IPS DF 6.9 (cell line): ENCODE results near the gene GRB7.
"Not testable (repeated sequence)": the region's sequence is repeated elsewhere in the genome, so short reads cannot be mapped to it uniquely, and the experiment has no call there.

ENCODE experiments used
- DNase-seq: peaks from one replicate; pipeline ENCODE4 v3.0.0-alpha.2; 2013; ENCODE audit warnings: low read depth, low spot score
- H3K27ac ChIP-seq: one replicate; pipeline ENCODE4 v1.5.1; 2013; ENCODE audit warnings: low read length, control low read depth
- H3K27me3 ChIP-seq: 2 replicates; pipeline ENCODE4 v1.6.1; 2013; ENCODE audit warnings: mild to moderate bottlenecking, low read length; ENCODE audit not compliant: control insufficient read depth, insufficient read depth
- H3K36me3 ChIP-seq: 2 replicates; pipeline ENCODE4 v1.6.1; 2013; ENCODE audit warnings: low read length; ENCODE audit not compliant: control insufficient read depth, insufficient read depth
- H3K4me1 ChIP-seq: 2 replicates; pipeline ENCODE4 v1.6.1; 2013; ENCODE audit warnings: low read length; ENCODE audit not compliant: control insufficient read depth, insufficient read depth
- H3K4me3 ChIP-seq: 2 replicates; pipeline ENCODE4 v1.5.1; 2013; ENCODE audit warnings: mild to moderate bottlenecking, low read length
- H3K9me3 ChIP-seq: 2 replicates; pipeline ENCODE4 v1.6.1; 2013; ENCODE audit warnings: low read length, inconsistent platforms; ENCODE audit not compliant: control insufficient read depth, insufficient read depth
- WGBS: extraction: QIAGEN DNeasy Blood & Tissue Kit; methylation state at CpG from one replicate; pipeline ENCODE4 v1.1.7; 2013; ENCODE audit warnings: mixed read lengths, missing lambda C conversion rate; ENCODE audit not compliant: insufficient read length, insufficient coverage; 5-methylcytosine and 5-hydroxymethylcytosine counted together

GRB7 gene

DNA sequence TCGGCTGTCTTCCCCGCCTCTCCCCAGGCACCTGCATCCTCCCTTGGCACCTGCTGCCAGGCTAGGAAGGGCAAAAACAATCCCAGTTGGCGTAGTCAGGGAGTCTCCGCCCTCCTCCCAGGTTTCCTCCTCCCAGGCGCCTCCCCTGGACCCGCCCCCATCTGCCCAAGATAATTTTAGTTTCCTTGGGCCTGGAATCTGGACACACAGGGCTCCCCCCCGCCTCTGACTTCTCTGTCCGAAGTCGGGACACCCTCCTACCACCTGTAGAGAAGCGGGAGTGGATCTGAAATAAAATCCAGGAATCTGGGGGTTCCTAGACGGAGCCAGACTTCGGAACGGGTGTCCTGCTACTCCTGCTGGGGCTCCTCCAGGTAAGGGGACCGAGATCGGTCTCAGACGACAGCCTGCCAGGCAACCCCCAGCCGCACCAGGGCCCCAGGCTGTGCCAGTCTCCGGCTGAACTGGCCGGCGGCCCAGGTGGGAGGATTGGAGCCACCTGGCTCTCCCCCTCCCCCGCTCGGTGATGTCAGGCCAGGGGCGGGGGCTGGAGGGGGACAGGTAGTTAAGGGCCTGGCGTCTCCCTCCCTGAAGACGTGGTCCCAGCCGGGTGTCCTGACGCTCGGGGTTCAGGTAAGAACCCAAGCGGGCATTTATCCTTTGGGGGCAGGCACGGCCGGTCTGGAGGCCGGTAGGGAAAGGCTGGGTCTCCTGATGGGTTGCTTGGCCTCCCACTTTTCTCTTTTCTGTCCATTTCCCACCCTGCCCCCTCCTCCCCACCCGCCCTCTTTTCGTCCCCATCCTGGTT lies at the start of gene GRB7:
Gene GRB7 (plus strand): TSS at position 179 of the 808 bp plus-strand sequence. CDS start 4,364 bp downstream, outside the sequence.
- Histone ChIP-seq H3K27me3 (no peaks in the 10 kb centered on the region), H3K27ac (no peak within 1 kb of the TSS), H3K9me3 (no peaks in the 10 kb centered on the region), H3K36me3 (peaks cover 5% of the 10 kb centered on the region), H3K4me3 (peak within 1 kb of the TSS; percentile 62; the same call in 1 of the 2 replicates), H3K4me1 (peaks cover 12% of the 10 kb centered on the region)
- no CpG with 5 or more reads among the region's 34 CpGs for WGBS
- no peak for DNase-seq

DNA sequence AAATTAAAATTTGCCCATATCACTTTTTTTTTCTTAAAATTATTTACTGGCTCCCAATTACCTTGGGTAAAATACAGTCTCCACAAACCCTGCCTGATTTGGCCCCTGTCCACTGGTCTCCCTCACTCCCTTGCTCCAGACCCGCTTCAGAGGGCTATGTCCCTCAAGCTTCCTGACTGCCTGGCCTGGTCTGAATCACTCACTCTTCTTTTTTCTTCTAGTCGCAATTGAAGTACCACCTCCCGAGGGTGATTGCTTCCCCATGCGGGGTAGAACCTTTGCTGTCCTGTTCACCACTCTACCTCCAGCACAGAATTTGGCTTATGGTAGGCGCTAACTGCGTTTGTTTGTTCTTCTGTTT lies 49.3 kb upstream of the GRB7 start:
- WGBS, result no CpG with 5 or more reads among the region's 6 CpGs
- H3K27me3 ChIP-seq, result no peaks in the 10 kb centered on the region; the same call in 1 of the 2 replicates
- H3K4me1 ChIP-seq, result no peaks in the 10 kb centered on the region
- peak overlapping the region; percentile 58 for H3K27ac ChIP-seq
- no peak for DNase-seq
- no peaks in the 10 kb centered on the region for H3K9me3 ChIP-seq
- H3K4me3 ChIP-seq, result peak overlapping the region; percentile 94; the same call in 1 of the 2 replicates
- peaks cover 7% of the 10 kb centered on the region; the same call in 1 of the 2 replicates for H3K36me3 ChIP-seq

DNA sequence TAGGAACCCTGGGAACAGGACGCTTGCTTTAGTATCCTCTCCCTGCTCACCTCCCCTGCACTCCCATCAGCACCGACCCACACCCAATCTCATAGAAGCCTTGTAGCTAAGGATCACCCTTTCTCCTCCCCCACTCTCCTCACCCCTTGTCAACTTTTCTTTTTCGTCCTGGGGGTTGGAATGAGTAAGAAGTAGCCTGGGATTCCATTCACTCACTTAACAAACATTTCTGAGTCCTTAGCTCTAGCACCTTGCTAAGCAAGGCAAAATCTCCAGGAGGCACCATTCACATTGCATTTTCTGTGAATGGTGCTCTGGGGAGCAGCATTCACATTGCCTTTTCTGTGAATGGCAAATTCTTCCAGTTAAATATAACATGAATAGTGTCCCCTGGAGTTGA lies 48.8 kb upstream of the GRB7 start:
- Histone ChIP-seq H3K27ac (peak overlapping the region; percentile 58), H3K9me3 (no peaks in the 10 kb centered on the region), H3K4me1 (no peaks in the 10 kb centered on the region), H3K27me3 (no peaks in the 10 kb centered on the region; the same call in 1 of the 2 replicates), H3K36me3 (peaks cover 7% of the 10 kb centered on the region; the same call in 1 of the 2 replicates), H3K4me3 (peak overlapping the region; percentile 94; the same call in 1 of the 2 replicates)
- no CpG with 5 or more reads among the region's 3 CpGs for WGBS
- DNase-seq, result peak; percentile 64

DNA sequence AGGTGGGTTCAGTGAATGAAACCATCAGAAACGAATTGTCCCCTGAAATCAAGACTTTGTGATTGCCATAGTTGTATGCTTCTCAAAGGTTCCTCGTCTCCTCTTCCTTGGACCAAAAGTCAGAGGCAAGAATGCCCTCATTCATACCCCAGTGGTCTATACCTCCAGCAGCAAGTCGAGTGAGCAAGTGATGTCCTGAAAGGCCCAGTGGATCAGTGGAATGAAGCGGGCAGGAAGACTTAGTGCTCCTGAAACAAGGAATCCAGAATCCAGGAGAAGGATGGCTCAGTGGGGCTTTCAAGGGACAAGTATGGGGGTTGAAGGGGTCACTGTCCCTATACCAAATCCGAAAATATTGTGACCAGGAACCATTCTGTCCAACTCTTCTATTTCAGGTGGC lies 43.1 kb upstream of the GRB7 start:
- Histone ChIP-seq H3K36me3 (no peaks in the 10 kb centered on the region), H3K4me3 (no peak overlapping the region), H3K27ac (no peak overlapping the region), H3K27me3 (no peaks in the 10 kb centered on the region), H3K4me1 (peaks cover 15% of the 10 kb centered on the region), H3K9me3 (no peaks in the 10 kb centered on the region)
- no peak for DNase-seq
- no CpG with 5 or more reads among the region's 5 CpGs for WGBS

DNA sequence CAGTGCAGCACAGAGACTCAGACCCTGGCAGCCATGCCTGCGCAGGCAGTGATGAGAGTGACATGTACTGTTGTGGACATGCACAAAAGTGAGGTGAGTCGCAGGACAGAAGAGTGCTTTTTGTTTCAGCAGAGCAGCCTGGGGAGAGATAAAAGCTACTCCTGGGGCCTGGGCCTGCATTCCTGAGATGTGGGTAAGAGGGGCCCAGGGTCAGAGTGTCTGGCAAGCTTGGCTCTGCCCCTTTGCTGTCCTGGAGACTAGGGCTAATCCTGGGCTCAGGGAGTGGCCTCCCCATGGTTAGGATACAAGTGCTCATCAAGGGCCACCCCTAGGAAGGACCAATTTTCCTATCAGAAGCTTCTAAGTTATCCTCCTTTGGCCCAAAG lies 42.7 kb upstream of the GRB7 start:
- DNase-seq, result no peak
- Histone ChIP-seq H3K36me3 (no peaks in the 10 kb centered on the region), H3K27me3 (no peaks in the 10 kb centered on the region), H3K4me1 (peaks cover 15% of the 10 kb centered on the region), H3K27ac (no peak overlapping the region), H3K9me3 (no peaks in the 10 kb centered on the region), H3K4me3 (no peak overlapping the region)
- WGBS, result no CpG with 5 or more reads among the region's 2 CpGs

DNA sequence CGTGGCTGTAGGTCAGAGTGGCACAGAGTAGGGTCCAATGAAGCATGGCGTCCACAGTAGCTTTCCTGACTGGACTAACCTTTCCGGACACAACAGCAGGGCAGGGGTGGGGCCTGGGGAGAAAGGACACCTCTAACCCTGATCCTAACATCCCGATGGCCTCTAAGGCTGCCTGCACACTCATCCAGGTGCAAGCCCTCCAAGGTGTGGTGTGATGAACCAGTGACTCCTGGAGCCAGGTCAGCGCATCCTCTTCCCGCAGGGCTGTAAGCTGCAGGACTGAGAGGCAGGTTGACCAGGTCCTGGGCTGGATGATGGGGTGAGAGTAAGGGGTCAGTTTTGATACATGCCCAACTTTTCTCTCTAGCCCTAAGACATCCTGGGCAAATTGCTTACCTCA lies 41.0 kb upstream of the GRB7 start:
- Histone ChIP-seq H3K36me3 (no peaks in the 10 kb centered on the region), H3K27me3 (no peaks in the 10 kb centered on the region), H3K4me1 (peaks cover 16% of the 10 kb centered on the region), H3K4me3 (no peak overlapping the region), H3K27ac (no peak overlapping the region), H3K9me3 (no peaks in the 10 kb centered on the region)
- no CpG with 5 or more reads among the region's 6 CpGs for WGBS
- DNase-seq, result no peak

DNA sequence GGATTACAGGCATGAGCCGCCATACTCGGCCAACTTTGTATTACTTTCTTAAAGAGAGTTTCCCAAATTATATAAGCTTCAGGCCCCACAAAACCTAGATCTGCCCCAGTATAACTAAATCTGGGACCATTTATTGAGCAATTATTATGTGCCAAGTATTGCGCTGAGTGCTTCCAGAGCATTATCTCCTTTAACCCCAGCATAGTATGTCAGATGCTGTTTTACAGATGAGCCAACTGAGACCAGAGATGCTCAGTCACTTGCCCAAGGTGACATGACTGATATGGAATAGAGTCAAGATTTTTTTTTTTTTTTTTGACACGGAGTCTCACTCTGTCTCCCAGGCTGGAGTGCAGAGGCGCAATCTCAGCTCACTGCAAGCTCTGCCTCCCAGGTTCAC lies 39.8 kb upstream of the GRB7 start:
- Histone ChIP-seq H3K9me3 (no peaks in the 10 kb centered on the region), H3K27ac (no peak overlapping the region), H3K36me3 (no peaks in the 10 kb centered on the region), H3K4me1 (peaks cover 20% of the 10 kb centered on the region), H3K27me3 (no peaks in the 10 kb centered on the region), H3K4me3 (no peak overlapping the region)
- no peak for DNase-seq
- no CpG with 5 or more reads among the region's 5 CpGs for WGBS

DNA sequence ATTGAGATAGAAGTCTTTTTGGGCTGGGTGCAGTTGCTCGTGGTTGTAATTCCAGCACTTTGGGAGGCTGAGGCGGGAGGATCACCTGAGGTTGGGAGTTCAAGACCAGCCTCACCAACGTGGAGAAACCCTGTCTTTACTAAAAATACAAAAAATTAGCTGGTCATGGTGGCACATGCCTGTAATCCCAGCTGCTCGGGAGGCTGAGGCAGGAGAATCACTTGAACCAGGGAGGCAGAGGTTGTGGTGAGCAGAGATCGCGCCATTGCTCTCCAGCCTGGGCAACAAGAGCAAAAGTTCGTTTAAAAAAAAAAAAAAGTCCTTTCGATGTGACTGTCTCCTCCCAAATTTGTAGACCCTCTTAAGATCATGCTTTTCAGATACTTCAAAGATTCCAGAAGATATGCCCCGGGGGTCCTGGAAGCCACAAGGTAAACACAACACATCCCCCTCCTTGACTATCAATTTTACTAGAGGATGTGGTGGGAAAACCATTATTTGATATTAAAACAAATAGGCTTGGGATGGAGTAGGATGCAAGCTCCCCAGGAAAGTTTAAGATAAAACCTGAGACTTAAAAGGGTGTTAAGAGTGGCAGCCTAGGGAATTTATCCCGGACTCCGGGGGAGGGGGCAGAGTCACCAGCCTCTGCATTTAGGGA lies 38.5 kb upstream of the GRB7 start:
- not testable (repeated sequence) for DNase-seq, H3K36me3 ChIP-seq, H3K27me3 ChIP-seq, H3K27ac ChIP-seq, H3K9me3 ChIP-seq
- H3K4me3 ChIP-seq, result peak overlapping the region; percentile 98; the same call in 1 of the 2 replicates
- no CpG with 5 or more reads among the region's 11 CpGs for WGBS
- H3K4me1 ChIP-seq, result peaks cover 23% of the 10 kb centered on the region

DNA sequence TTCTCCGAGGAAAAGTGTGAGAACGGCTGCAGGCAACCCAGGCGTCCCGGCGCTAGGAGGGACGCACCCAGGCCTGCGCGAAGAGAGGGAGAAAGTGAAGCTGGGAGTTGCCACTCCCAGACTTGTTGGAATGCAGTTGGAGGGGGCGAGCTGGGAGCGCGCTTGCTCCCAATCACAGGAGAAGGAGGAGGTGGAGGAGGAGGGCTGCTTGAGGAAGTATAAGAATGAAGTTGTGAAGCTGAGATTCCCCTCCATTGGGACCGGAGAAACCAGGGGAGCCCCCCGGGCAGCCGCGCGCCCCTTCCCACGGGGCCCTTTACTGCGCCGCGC lies 38.0 kb upstream of the GRB7 start, which contains the start of gene ERBB2:
Gene ERBB2 (plus strand): TSS at position 247 of the 330 bp plus-strand sequence. CDS start 175 bp downstream, outside the sequence.
- no peak within 1 kb of the TSS for H3K27ac ChIP-seq
- peaks cover 24% of the 10 kb centered on the region for H3K4me1 ChIP-seq
- no peaks in the 10 kb centered on the region for H3K36me3 ChIP-seq
- H3K9me3 ChIP-seq, result no peaks in the 10 kb centered on the region
- no peak for DNase-seq
- H3K27me3 ChIP-seq, result no peaks in the 10 kb centered on the region
- peak within 1 kb of the TSS; percentile 98 for H3K4me3 ChIP-seq
- no CpG with 5 or more reads among the region's 20 CpGs for WGBS

DNA sequence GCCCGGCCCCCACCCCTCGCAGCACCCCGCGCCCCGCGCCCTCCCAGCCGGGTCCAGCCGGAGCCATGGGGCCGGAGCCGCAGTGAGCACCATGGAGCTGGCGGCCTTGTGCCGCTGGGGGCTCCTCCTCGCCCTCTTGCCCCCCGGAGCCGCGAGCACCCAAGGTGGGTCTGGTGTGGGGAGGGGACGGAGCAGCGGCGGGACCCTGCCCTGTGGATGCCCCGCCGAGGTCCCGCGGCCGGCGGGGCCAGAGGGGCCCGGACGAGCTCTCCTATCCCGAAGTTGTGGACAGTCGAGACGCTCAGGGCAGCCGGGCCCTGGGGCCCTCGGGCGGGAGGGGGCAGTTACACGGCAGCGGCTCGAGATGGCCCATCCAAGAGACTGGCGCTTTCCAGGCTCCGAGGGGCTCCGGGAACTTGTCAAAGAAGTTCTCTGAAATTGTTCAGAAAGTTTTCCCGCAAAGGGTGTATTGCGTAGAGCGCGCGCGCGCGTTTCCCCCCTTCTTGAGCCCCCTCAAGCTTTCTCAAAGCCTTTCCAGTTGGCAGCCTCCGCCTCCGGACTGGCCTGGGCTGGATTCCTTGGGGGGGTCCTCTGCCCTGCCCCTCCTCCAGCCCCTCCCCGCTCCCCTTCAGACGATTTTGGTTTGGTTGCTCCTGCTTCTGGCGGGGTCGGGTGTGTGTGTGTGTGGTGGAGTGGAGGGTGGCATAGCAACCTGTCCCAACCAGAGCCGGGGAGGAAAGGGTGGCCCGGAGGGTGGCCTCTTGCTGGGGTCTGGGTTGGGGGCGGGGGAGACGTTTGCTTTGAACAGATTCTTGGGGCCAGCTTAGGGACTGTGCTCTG lies 37.4 kb upstream of the GRB7 start:
- no peak for DNase-seq
- WGBS, result no CpG with 5 or more reads among the region's 57 CpGs
- Histone ChIP-seq H3K9me3 (no peaks in the 10 kb centered on the region), H3K36me3 (no peaks in the 10 kb centered on the region), H3K4me1 (peaks cover 24% of the 10 kb centered on the region), H3K4me3 (peak overlapping the region; percentile 98), H3K27me3 (no peaks in the 10 kb centered on the region), H3K27ac (no peak overlapping the region)
